Thymus (tissue), 11 donors: ENCODE measurements around the gene AMDHD1. TPM values are rescaled to one million over a fixed set of nuclear protein-coding genes. Genes with fewer than 3 reads are reported as not detected.

Source experiments
- DNase-seq, 9 donors: peaks; one replicate each; pipeline ENCODE4 v3.0.0-alpha.2; 2013; ENCODE audit warnings: low spot score in 9 of 9, low read depth in 6 of 9, missing footprints in 1 of 9
- H3K27ac ChIP-seq, 2 donors: one replicate each; pipeline ENCODE4 v1.5.1; 2013; ENCODE audit warnings: control low read depth in 1 of 2, low read depth in 1 of 2, low read length in 1 of 2, mild to moderate bottlenecking in 1 of 2, moderate library complexity in 1 of 2
- H3K27me3 ChIP-seq, 2 donors: one replicate each; pipeline ENCODE4 v1.5.1; 2013; ENCODE audit warnings: low read length in 1 of 2; ENCODE audit not compliant: control insufficient read depth in 2 of 2, insufficient read depth in 1 of 2
- H3K36me3 ChIP-seq, 2 donors: one replicate each; pipeline ENCODE4 v1.5.1; 2013; ENCODE audit warnings: low read length in 1 of 2, mild to moderate bottlenecking in 1 of 2, moderate library complexity in 1 of 2; ENCODE audit not compliant: control insufficient read depth in 2 of 2, insufficient read depth in 2 of 2
- H3K4me1 ChIP-seq, 2 donors: one replicate each; pipeline ENCODE4 v1.5.1; 2013; ENCODE audit warnings: low read length in 2 of 2; ENCODE audit not compliant: control insufficient read depth in 2 of 2, insufficient read depth in 2 of 2
- H3K4me3 ChIP-seq, 2 donors: one replicate each; pipeline ENCODE4 v1.5.1; 2013; ENCODE audit warnings: low read length in 2 of 2, control low read depth in 1 of 2, mild to moderate bottlenecking in 1 of 2
- H3K9me3 ChIP-seq, 2 donors: one replicate each; pipeline ENCODE4 v1.5.1; 2013; ENCODE audit warnings: low read length in 1 of 2, mild to moderate bottlenecking in 1 of 2; ENCODE audit not compliant: control insufficient read depth in 2 of 2, insufficient read depth in 1 of 2
- WGBS: extraction: QIAGEN DNeasy Blood & Tissue Kit; methylation state at CpG from one replicate; pipeline ENCODE4 v1.1.7; 2013; 5-methylcytosine and 5-hydroxymethylcytosine counted together
- polyA plus RNA-seq: library from polyadenylated mRNA; stranded (reverse); fragments of 200-250 nt; gene quantifications from one replicate; pipeline ENCODE4 v1.2.3, GENCODE V29; 2013
- total RNA-seq: library from RNA; stranded (reverse); fragments of 120-200 nt; gene quantifications from one replicate; pipeline ENCODE4 v1.2.4, GENCODE V29; 2013
- donor health status: healthy.

Gene AMDHD1
- total and polyA plus RNA-seq, 2 donors: 0.52 to 2.2 TPM

GRCh38 chr12:95996034-95996658, 53.0 kb downstream of the AMDHD1 start, which contains the start of gene HAL:
TSS of gene HAL (minus strand) at chr12:95996344. CDS start at chr12:95995910, 434 bp downstream.
- no peak within 1 kb of the TSS for H3K4me3 ChIP-seq
- no peak within 1 kb of the TSS for H3K27ac ChIP-seq
- no peaks in the 10 kb centered on the region for H3K27me3 ChIP-seq
- no peaks in the 10 kb centered on the region for H3K4me1 ChIP-seq
- no peak for DNase-seq
- H3K36me3 ChIP-seq: peaks cover 0 to 4% of the 10 kb centered on the region in 2 donors
- WGBS: 91% methylated on average over 7 of the region's 7 CpGs
- no peaks in the 10 kb centered on the region for H3K9me3 ChIP-seq

- Histone ChIP-seq H3K36me3 (peaks cover 0 to 6% of the 10 kb centered on the region in 2 donors), H3K27me3 (no peaks in the 10 kb centered on the region), H3K27ac (no peak overlapping the region), H3K4me1 (no peaks in the 10 kb centered on the region), H3K4me3 (no peak overlapping the region), H3K9me3 (no peaks in the 10 kb centered on the region)
- 98% methylated on average over 3 of the region's 3 CpGs for WGBS
- no peak for DNase-seq
Observed at GRCh38 chr12:95997276-95997675, 54.1 kb downstream of the AMDHD1 start.

- 96% methylated on average over 5 of the region's 5 CpGs for WGBS
- no peak for DNase-seq
- no peak overlapping the region for H3K27ac ChIP-seq
Observed at GRCh38 chr12:95997911-95998510, 54.9 kb downstream of the AMDHD1 start.

GRCh38 chr12:95998611-95999286, 55.6 kb downstream of the AMDHD1 start:
- WGBS: 51% methylated on average over 7 of the region's 7 CpGs
- no peaks in the 10 kb centered on the region for H3K27me3 ChIP-seq
- H3K9me3 ChIP-seq: no peaks in the 10 kb centered on the region
- peaks cover 3 to 10% of the 10 kb centered on the region in 2 donors for H3K36me3 ChIP-seq
- no peaks in the 10 kb centered on the region for H3K4me1 ChIP-seq
- no peak overlapping the region for H3K27ac ChIP-seq
- H3K4me3 ChIP-seq: no peak overlapping the region
- peak; percentile 23 to 82 (median 51) for DNase-seq

More at GRCh38 chr12:95997911-95998510, 54.9 kb downstream of the AMDHD1 start:
- Histone ChIP-seq H3K9me3 (no peaks in the 10 kb centered on the region), H3K4me3 (no peak overlapping the region), H3K36me3 (peaks cover 3 to 8% of the 10 kb centered on the region in 2 donors), H3K4me1 (no peaks in the 10 kb centered on the region), H3K27me3 (no peaks in the 10 kb centered on the region)

GRCh38 chr12:95999484-95999883, 56.4 kb downstream of the AMDHD1 start:
- Histone ChIP-seq H3K27me3 (no peaks in the 10 kb centered on the region), H3K9me3 (no peaks in the 10 kb centered on the region), H3K36me3 (peaks cover 3 to 18% of the 10 kb centered on the region in 2 donors), H3K27ac (no peak overlapping the region), H3K4me1 (no peaks in the 10 kb centered on the region), H3K4me3 (no peak overlapping the region)
- 95% methylated on average over 5 of the region's 5 CpGs for WGBS
- DNase-seq: no peak

GRCh38 chr12:96000858-96001257, 57.7 kb downstream of the AMDHD1 start:
- no peaks in the 10 kb centered on the region for H3K9me3 ChIP-seq
- H3K36me3 ChIP-seq: peaks cover 3 to 27% of the 10 kb centered on the region in 2 donors
- no peaks in the 10 kb centered on the region for H3K4me1 ChIP-seq
- no peak for DNase-seq
- no peak overlapping the region for H3K27ac ChIP-seq
- H3K27me3 ChIP-seq: no peaks in the 10 kb centered on the region
- no peak overlapping the region for H3K4me3 ChIP-seq
- 97% methylated on average over 5 of the region's 5 CpGs for WGBS

- H3K4me1 ChIP-seq: no peaks in the 10 kb centered on the region
- H3K36me3 ChIP-seq: peaks cover 18 to 53% of the 10 kb centered on the region in 2 donors
- no peaks in the 10 kb centered on the region for H3K27me3 ChIP-seq
- no peak overlapping the region for H3K27ac ChIP-seq
- no peak overlapping the region for H3K4me3 ChIP-seq
- H3K9me3 ChIP-seq: no peaks in the 10 kb centered on the region
- WGBS: 96% methylated on average over 1 of the region's 1 CpG
- no peak for DNase-seq
Observed at GRCh38 chr12:96006727-96007126, 63.6 kb downstream of the AMDHD1 start.

- 90% methylated on average over 1 of the region's 1 CpG for WGBS
- H3K4me1 ChIP-seq: no peaks in the 10 kb centered on the region
- DNase-seq: no peak
- no peaks in the 10 kb centered on the region for H3K9me3 ChIP-seq
- no peak overlapping the region for H3K4me3 ChIP-seq
- H3K27me3 ChIP-seq: no peaks in the 10 kb centered on the region
- H3K36me3 ChIP-seq: peaks cover 24 to 62% of the 10 kb centered on the region in 2 donors
- H3K27ac ChIP-seq: no peak overlapping the region
Observed at GRCh38 chr12:96007729-96008128, 64.6 kb downstream of the AMDHD1 start.

GRCh38 chr12:96014943-96015599, 71.9 kb downstream of the AMDHD1 start:
- H3K27me3 ChIP-seq: no peaks in the 10 kb centered on the region
- no peaks in the 10 kb centered on the region for H3K9me3 ChIP-seq
- no peak for DNase-seq
- H3K4me3 ChIP-seq: no peak overlapping the region
- H3K27ac ChIP-seq: no peak overlapping the region
- WGBS: 96% methylated on average over 3 of the region's 3 CpGs
- H3K4me1 ChIP-seq: no peaks in the 10 kb centered on the region
- H3K36me3 ChIP-seq: peaks cover 14 to 38% of the 10 kb centered on the region in 2 donors
